Measurements from ENCODE around the gene PDK3. TPM values are rescaled to one million over a fixed set of nuclear protein-coding genes. Genes with fewer than 3 reads are reported as not detected.
A peak's percentile ranks its signal among the peaks of the same experiment; 100 is the strongest.

PDK3 gene
- polyA plus RNA-seq (2011; rRNA removed) = 2.9 and 3.0 TPM in 2 replicates
- polyA minus RNA-seq (2011; rRNA and poly(A)+ RNA removed) = 3.5 and 4.6 TPM in 2 replicates

GRCh38 chrX:24464836-24465531, at the start of gene PDK3:
PDK3 (plus strand) TSS chrX:24465286; CDS start chrX:24465456, 170 bp downstream.
- CTCF ChIA-PET = no interaction called here

GRCh38 chrX:24415921-24416320, 49.2 kb upstream of the PDK3 start:
- Histone ChIP-seq H3K9me3 (ENCODE audit: control insufficient read depth, insufficient read depth, low read length) (no peaks in the 10 kb centered on the region), H3K27ac (ENCODE audit: low read depth, low read length) (no peak overlapping the region), H3K27me3 (ENCODE audit: control insufficient read depth, insufficient read depth, low read length) (no peaks in the 10 kb centered on the region), H3K4me3 (ENCODE audit: low read depth, low read length) (no peak overlapping the region)
- no peak for DNase-seq (ENCODE audit: low read depth, low spot score)
- POLR2A ChIA-PET = no interaction called here
- no peak for TF ChIP-seq CTCF (IDR thresholded peaks at IDR 0.05; ENCODE audit: low read depth, low read length)
- CTCF ChIA-PET = no interaction called here

More at GRCh38 chrX:24464836-24465531, at the start of gene PDK3:
- peaks cover 3% of the 10 kb centered on the region for H3K27me3 ChIP-seq (ENCODE audit: control insufficient read depth, insufficient read depth, low read length)
- POLR2A ChIA-PET = interaction anchor here (1.0 kb wide), 1 partner anchor 204 kb away, joined by 3 read pairs; no protein-coding TSS in a partner anchor
- no peaks in the 10 kb centered on the region for H3K9me3 ChIP-seq (ENCODE audit: control insufficient read depth, insufficient read depth, low read length)
- H3K4me3 ChIP-seq (ENCODE audit: low read depth, low read length) = peak within 1 kb of the TSS; percentile 65
- TF ChIP-seq CTCF (IDR thresholded peaks at IDR 0.05; ENCODE audit: low read depth, low read length) = no peak
- peak; percentile 43 for DNase-seq (ENCODE audit: low read depth, low spot score)
- H3K27ac ChIP-seq (ENCODE audit: low read depth, low read length) = no peak within 1 kb of the TSS

- DNase-seq (ENCODE audit: low read depth, low spot score) = no peak
- Histone ChIP-seq H3K9me3 (ENCODE audit: control insufficient read depth, insufficient read depth, low read length) (no peaks in the 10 kb centered on the region), H3K4me3 (ENCODE audit: low read depth, low read length) (no peak overlapping the region), H3K27ac (ENCODE audit: low read depth, low read length) (no peak overlapping the region), H3K27me3 (ENCODE audit: control insufficient read depth, insufficient read depth, low read length) (no peaks in the 10 kb centered on the region)
- ChIA-PET CTCF (no interaction called here), POLR2A (no interaction called here)
- no peak for TF ChIP-seq CTCF (IDR thresholded peaks at IDR 0.05; ENCODE audit: low read depth, low read length)
Measured at GRCh38 chrX:24423960-24424359, 41.1 kb upstream of the PDK3 start.

GRCh38 chrX:24424948-24425347, 40.1 kb upstream of the PDK3 start:
- no peak overlapping the region for H3K4me3 ChIP-seq (ENCODE audit: low read depth, low read length)

More at GRCh38 chrX:24424948-24425347, 40.1 kb upstream of the PDK3 start:
- Histone ChIP-seq H3K27me3 (ENCODE audit: control insufficient read depth, insufficient read depth, low read length) (no peaks in the 10 kb centered on the region), H3K9me3 (ENCODE audit: control insufficient read depth, insufficient read depth, low read length) (no peaks in the 10 kb centered on the region), H3K27ac (ENCODE audit: low read depth, low read length) (no peak overlapping the region)
- no peak for DNase-seq (ENCODE audit: low read depth, low spot score)
- no peak for TF ChIP-seq CTCF (IDR thresholded peaks at IDR 0.05; ENCODE audit: low read depth, low read length)
- ChIA-PET POLR2A (no interaction called here), CTCF (no interaction called here)
